PC-9 (cell line): ENCODE data around the gene INTS7. TPM values are rescaled to one million over a fixed set of nuclear protein-coding genes. Genes with fewer than 3 reads are reported as not detected.

Experiments
- BruUV-seq: library from RNA; stranded (reverse); fragments of 400-500 nt; replicated peaks from 2 replicates; lab custom pipeline; 2021; lab: Mats Ljungman, UMichigan
- CTCF ChIA-PET: fragments of 300-600 bp; sonication (Branson Sonifier 250); formaldehyde crosslinking; loops from one replicate; lab custom pipeline; 2022; ENCODE audit warnings: antibody characterized with exemption; lab: Charles Lee
- POLR2A ChIA-PET: fragments of 300-600 bp; sonication (Branson Sonifier 250); formaldehyde crosslinking; loops from one replicate; lab custom pipeline; 2022; ENCODE audit warnings: antibody characterized with exemption; ENCODE audit not compliant: unreplicated experiment; lab: Charles Lee
- DNase-seq, 2 experiments: peaks; one replicate each; pipeline versions ENCODE4 v3.0.0 to v3.0.0-alpha.2; 2015 to 2022; ENCODE audit warnings: mixed read lengths in 1 of 2
- H2AFZ ChIP-seq: fragments of 200-600 bp; sonication (generic); 2 replicates; pipeline ENCODE4 v1.8.1; 2017; ENCODE audit warnings: antibody characterized with exemption
- H3F3A ChIP-seq: fragments of 200-600 bp; sonication (generic); 2 replicates; pipeline ENCODE4 v1.8.1; 2017; ENCODE audit warnings: antibody characterized with exemption, mild to moderate bottlenecking, low read depth; ENCODE audit not compliant: insufficient read depth
- H3K27ac ChIP-seq: fragments of 200-600 bp; sonication (generic); 2 replicates; pipeline ENCODE4 v1.6.1; 2016; ENCODE audit warnings: mixed run types
- H3K27me3 ChIP-seq: fragments of 200-600 bp; sonication (generic); 2 replicates; pipeline ENCODE4 v1.6.1; 2016; ENCODE audit warnings: low read depth, mixed run types; ENCODE audit not compliant: insufficient read depth
- H3K36me3 ChIP-seq: fragments of 200-600 bp; sonication (generic); 2 replicates; pipeline ENCODE4 v1.6.1; 2016; ENCODE audit warnings: low read depth, mixed run types
- H3K4me1 ChIP-seq: fragments of 200-600 bp; sonication (generic); replicated peaks from 2 replicates; pipeline ENCODE4 v1.6.1; 2016; ENCODE audit warnings: mixed run types; ENCODE audit not compliant: insufficient read depth
- H3K4me2 ChIP-seq: fragments of 200-600 bp; sonication (generic); 2 replicates; pipeline ENCODE4 v1.6.1; 2017; ENCODE audit warnings: mixed run types
- H3K4me3 ChIP-seq: fragments of 200-600 bp; sonication (generic); 2 replicates; pipeline ENCODE4 v1.6.1; 2016; ENCODE audit warnings: mixed run types
- H3K79me2 ChIP-seq: fragments of 200-600 bp; sonication (generic); 2 replicates; pipeline ENCODE4 v1.6.1; 2017; ENCODE audit warnings: low read depth, mixed run types
- H3K9me2 ChIP-seq: fragments of 200-600 bp; sonication (generic); 2 replicates; pipeline ENCODE4 v1.8.1; 2017; ENCODE audit warnings: mild to moderate bottlenecking; ENCODE audit not compliant: insufficient read depth
- H3K9me3 ChIP-seq: fragments of 200-600 bp; sonication (generic); 2 replicates; pipeline ENCODE4 v1.8.1; 2016; ENCODE audit warnings: low read depth; ENCODE audit not compliant: insufficient read depth
- H4K20me1 ChIP-seq: fragments of 200-600 bp; sonication (generic); 2 replicates; pipeline ENCODE4 v1.8.1; 2017; ENCODE audit not compliant: insufficient read depth
- CTCF ChIP-seq: fragments of 200-600 bp; sonication (generic); conservative IDR thresholded peaks from 2 replicates; pipeline ENCODE4 v1.6.1; 2017; ENCODE audit warnings: mixed run types, antibody characterized with exemption, mild to moderate bottlenecking, moderate library complexity
- EZH2 ChIP-seq: fragments of 200-600 bp; sonication (generic); IDR thresholded peaks from 2 replicates; pipeline ENCODE4 v1.8.0; 2017; ENCODE audit warnings: antibody characterized with exemption, low read depth
- intact Hi-C: fragments of 100-400 bp; cut with micrococcal nuclease; formaldehyde crosslinking; loops from one replicate; pipeline ENCODE4 v1.10.0; 2022; ENCODE audit not compliant: unreplicated experiment
- total RNA-seq: library from RNA; stranded (reverse); gene quantifications from 2 replicates; pipeline ENCODE4 v1.2.3, GENCODE V29; 2021

Gene INTS7
- total RNA-seq, 1 experiment from 2014 or later, result 24.7 TPM

GRCh38 chr1:211895126-211895759, 140.1 kb downstream of the INTS7 start:
- no peaks in the 10 kb centered on the region for H3K27me3 ChIP-seq
- intact Hi-C loops, result no loop called here
- POLR2A ChIA-PET, result no interaction called here
- no peaks in the 10 kb centered on the region for H3K36me3 ChIP-seq
- no peak overlapping the region for H2AFZ ChIP-seq
- BruUV-seq, result no TSS peak
- no peak overlapping the region for H3K27ac ChIP-seq
- H3K4me2 ChIP-seq, result no peak overlapping the region
- H3K4me3 ChIP-seq, result no peak overlapping the region
- no peaks in the 10 kb centered on the region for H3K9me3 ChIP-seq
- no peaks in the 10 kb centered on the region for H3K9me2 ChIP-seq
- DNase-seq, result no peak
- H4K20me1 ChIP-seq, result no peaks in the 10 kb centered on the region
- TF ChIP-seq EZH2 (no peak), CTCF (no peak)
- peaks cover 20% of the 10 kb centered on the region for H3K4me1 ChIP-seq
- no peaks in the 10 kb centered on the region for H3K79me2 ChIP-seq
- CTCF ChIA-PET, result no interaction called here
- H3F3A ChIP-seq, result peaks cover 7% of the 10 kb centered on the region; the same call in 1 of the 2 replicates

DNA sequence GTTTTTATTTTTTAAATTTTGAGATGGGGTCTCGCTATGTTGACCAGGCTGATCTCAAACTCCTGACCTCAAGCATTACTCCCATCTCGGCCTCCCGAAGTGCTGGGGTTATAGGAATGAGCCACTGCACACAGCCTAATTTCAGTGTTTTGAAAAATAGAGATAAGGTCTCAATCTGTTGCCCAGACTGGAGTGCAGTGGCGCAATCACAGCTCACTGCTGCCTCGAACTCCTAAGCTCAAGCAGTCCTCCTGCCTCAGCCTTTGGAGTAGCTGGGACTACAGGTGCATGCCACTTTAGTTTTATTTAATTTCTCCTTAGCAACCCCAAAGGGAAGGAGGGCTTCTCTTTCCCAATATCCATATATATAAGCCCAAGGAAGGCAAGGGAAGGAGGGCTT, 141.0 kb downstream of the INTS7 start:
- Histone ChIP-seq H3K79me2 (no peaks in the 10 kb centered on the region), H3K36me3 (no peaks in the 10 kb centered on the region), H3K27ac (no peak overlapping the region), H3K9me3 (no peaks in the 10 kb centered on the region), H3K4me3 (no peak overlapping the region), H3K4me2 (no peak overlapping the region), H3K9me2 (no peaks in the 10 kb centered on the region), H4K20me1 (no peaks in the 10 kb centered on the region), H3K27me3 (no peaks in the 10 kb centered on the region), H3K4me1 (peaks cover 20% of the 10 kb centered on the region), H3F3A (peaks cover 7% of the 10 kb centered on the region; the same call in 1 of the 2 replicates), H2AFZ (no peak overlapping the region)
- no peak for DNase-seq
- ChIA-PET POLR2A (no interaction called here), CTCF (no interaction called here)
- no TSS peak for BruUV-seq
- intact Hi-C loops, result no loop called here
- TF ChIP-seq CTCF (no peak), EZH2 (no peak)

DNA sequence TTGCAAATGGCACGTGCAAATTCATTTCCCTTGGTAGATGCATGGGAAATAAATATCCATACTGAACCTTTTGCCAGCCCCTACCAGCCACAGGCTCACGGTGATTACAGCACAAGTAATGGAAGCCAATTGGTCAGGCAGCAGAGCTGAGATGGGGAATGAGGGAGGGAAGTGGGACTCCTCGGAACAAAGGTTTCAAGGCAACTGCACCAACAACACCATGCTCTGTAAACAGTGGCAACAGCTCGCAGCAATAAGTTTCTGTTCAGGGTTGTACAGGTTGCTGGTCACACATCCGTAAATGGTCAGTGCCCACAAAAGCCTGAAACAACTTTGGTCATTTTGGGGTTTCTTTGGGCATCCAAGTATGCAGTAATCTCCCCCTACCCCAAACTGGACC, 142.1 kb downstream of the INTS7 start:
- H3K4me1 ChIP-seq, result peaks cover 20% of the 10 kb centered on the region
- no peak overlapping the region for H3K4me2 ChIP-seq
- no peaks in the 10 kb centered on the region for H3K9me3 ChIP-seq
- peaks cover 14% of the 10 kb centered on the region; the same call in 1 of the 2 replicates for H3F3A ChIP-seq
- H3K9me2 ChIP-seq, result no peaks in the 10 kb centered on the region
- H3K27me3 ChIP-seq, result no peaks in the 10 kb centered on the region
- no peak for DNase-seq
- TF ChIP-seq CTCF (no peak), EZH2 (no peak)
- H3K27ac ChIP-seq, result no peak overlapping the region
- no peaks in the 10 kb centered on the region for H4K20me1 ChIP-seq
- no peak overlapping the region for H3K4me3 ChIP-seq
- BruUV-seq, result no TSS peak
- POLR2A ChIA-PET, result interaction anchor here (0.6 to 0.7 kb wide), 2 partner anchors 10 to 70 kb away, joined by 3 to 8 read pairs; no protein-coding TSS in a partner anchor
- intact Hi-C loops, result no loop called here
- no peaks in the 10 kb centered on the region for H3K36me3 ChIP-seq
- no peaks in the 10 kb centered on the region for H3K79me2 ChIP-seq
- H2AFZ ChIP-seq, result no peak overlapping the region
- CTCF ChIA-PET, result no interaction called here
